Hepatocyte (in vitro differentiated cells): ENCODE measurements around the gene DCN.

Experiments used
- EZH2 ChIP-seq: fragments of 200-600 bp; sonication (generic); IDR thresholded peaks from 2 replicates; pipeline ENCODE4 v1.6.1; 2016; ENCODE audit warnings: antibody characterized with exemption, mild to moderate bottlenecking, borderline replicate concordance
- TF ChIP-seq, protein P1 (sequence below): fragments of 200-600 bp; sonication (generic); IDR thresholded peaks from 2 replicates; pipeline ENCODE4 v1.5.1; 2016; ENCODE audit warnings: antibody characterized with exemption, mild to moderate bottlenecking; ENCODE audit not compliant: poor library complexity

DNA sequence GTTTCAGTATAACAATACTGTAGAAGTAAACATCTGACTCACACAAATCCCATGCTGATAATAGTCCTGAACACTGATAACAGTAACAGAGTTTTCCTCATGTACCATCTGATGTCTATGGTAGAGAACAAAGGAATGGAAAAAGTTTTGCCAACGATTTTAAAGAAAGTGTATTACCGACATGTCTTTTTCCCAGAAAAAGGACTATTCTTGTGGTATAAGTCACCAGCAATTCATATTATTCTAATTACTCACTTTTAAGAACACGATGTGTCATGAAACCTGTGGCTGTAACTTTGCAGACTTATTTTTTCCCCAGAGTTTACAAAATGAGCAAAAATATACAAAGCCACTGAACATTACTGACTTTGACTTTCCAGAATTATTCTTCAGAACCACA is 40.1 kb upstream of the DCN start:
- TF ChIP-seq, protein P1, sequence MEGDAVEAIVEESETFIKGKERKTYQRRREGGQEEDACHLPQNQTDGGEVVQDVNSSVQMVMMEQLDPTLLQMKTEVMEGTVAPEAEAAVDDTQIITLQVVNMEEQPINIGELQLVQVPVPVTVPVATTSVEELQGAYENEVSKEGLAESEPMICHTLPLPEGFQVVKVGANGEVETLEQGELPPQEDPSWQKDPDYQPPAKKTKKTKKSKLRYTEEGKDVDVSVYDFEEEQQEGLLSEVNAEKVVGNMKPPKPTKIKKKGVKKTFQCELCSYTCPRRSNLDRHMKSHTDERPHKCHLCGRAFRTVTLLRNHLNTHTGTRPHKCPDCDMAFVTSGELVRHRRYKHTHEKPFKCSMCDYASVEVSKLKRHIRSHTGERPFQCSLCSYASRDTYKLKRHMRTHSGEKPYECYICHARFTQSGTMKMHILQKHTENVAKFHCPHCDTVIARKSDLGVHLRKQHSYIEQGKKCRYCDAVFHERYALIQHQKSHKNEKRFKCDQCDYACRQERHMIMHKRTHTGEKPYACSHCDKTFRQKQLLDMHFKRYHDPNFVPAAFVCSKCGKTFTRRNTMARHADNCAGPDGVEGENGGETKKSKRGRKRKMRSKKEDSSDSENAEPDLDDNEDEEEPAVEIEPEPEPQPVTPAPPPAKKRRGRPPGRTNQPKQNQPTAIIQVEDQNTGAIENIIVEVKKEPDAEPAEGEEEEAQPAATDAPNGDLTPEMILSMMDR: no peak
- no peak for TF ChIP-seq EZH2
